GM19467 (cell line): Measurements from ENCODE around the gene FANCL.
"Not testable (repeated sequence)": the region's sequence is repeated elsewhere in the genome, so short reads cannot be mapped to it uniquely, and the experiment has no call there.

ENCODE experiments used
- ATAC-seq: cut with Tn5 transposase; IDR thresholded peaks from one replicate; pipeline ENCODE4 v1.9.1; 2021; ENCODE audit warnings: mild to moderate bottlenecking, moderate library complexity; ENCODE audit not compliant: unreplicated experiment

Gene FANCL

DNA sequence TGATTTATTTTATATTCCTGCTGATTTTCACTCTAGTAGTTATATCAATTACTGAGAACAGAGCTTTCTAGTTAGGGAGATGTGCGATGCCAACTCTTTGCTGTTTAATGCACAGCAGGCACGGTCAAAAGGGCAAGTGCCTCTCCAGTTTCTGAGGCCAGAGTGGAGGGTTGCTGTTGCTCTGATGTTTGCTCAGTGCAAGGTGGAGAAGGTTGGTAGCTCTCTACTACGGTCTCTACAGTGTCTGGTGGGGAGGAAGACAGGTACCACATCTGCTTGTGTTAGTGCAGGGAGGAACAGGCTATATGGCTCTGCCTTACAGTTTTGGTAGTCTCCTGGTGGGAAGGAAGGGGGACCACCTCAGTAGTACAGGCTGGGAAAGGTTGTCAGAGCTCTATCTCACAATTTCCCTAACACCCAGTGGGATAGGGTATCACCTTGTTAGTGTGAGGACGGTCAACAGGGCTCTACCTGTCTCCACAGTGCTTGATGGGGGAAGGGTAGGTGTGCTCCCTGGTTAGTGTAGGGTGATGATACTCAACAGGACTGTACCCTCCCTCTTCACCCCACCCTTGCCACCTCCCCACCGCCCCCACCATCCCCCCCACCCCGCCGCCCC lies 85.9 kb downstream of the FANCL start:
- no peak for ATAC-seq

DNA sequence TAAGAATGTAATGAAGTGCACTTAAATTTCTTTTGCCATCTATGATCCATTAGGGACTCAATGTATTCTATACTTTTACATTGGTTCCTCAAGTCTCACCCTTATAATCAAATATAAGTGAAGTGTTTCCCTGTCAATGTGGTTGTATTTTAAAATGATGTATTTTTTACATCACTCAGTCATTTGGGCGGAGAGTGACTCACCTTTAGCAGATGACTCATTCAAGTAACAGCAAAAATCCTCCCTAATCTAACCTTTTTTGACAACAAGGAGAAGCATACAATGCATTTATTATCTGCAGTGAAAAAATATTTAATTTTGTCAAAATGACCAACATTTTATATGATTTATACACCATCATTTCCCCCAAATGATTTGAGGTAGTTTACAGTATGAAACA lies 94.4 kb downstream of the FANCL start:
- no peak for ATAC-seq

DNA sequence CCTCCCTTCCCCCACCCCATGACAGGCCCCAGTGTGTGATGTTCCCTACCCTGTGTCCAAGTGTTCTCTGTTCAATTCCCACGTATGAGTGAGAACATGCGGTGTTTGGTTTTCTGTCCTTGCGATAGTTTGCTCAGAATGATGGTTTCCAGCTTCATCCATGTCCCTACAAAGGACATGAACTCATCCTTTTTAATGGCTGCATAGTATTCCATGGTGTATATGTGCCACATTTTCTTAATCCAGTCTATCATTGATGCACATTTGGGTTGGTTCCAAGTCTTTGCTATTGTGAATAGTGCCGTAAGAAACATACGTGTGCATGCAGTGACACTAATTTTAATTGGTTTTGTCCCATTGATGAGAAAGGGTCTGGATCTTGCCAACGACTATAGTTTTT lies 95.4 kb downstream of the FANCL start:
- not testable (repeated sequence) for ATAC-seq

DNA sequence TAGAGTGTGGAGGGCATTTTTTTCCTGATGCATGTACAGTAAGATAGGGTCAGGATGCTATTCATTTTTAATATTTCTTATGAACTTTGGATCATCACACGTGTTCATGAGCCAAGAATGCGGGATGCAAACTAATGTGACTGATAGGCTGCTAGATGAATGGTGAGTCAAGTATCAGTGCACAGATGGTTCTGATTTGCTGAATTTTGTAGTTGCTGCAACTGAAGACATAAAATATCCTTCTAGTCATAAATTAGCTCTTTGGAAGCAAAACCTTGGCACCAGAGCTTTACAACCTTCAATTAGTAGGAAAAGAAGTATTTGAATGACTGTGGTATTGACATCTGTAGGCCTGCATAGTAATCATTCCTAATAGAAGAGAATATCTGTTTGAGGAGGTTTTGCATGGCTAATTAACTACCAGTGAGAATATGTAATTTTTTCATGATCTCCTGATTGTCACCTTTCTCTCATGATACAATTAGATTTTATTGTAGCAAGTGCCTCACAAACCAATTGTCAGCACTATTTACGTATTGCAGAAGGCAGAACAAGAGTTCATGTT lies 100.5 kb downstream of the FANCL start:
- ATAC-seq, result no peak

DNA sequence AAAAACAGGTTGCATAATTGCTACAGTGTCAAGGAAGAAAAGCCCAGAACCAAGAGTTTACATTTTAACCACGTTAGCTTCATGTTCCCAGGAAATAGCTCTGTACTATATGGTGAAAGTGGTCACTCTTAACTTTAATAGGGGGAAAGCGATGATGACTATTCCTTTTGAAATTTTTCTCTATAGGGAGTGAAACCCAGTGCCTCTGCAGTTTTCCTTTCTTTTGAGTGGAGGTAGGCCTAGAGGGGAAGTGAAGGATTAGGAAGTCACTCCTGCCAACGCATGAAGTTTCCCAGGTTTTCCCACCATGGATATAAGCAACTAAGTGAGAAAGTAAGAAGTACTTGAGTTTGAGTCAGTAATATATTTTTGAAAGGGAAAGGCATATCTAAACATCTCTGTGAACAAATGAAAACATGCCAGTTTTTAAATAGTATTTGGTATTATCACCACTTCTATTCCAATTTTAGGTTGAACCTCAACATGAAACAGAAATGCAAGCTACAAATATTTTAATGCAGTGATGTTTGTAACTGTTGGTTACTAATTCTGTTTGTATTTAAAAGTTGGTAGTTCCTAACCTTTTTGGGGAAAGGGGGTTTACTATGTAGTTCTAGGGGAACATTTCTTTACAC lies 102.6 kb downstream of the FANCL start:
- ATAC-seq, result no peak

DNA sequence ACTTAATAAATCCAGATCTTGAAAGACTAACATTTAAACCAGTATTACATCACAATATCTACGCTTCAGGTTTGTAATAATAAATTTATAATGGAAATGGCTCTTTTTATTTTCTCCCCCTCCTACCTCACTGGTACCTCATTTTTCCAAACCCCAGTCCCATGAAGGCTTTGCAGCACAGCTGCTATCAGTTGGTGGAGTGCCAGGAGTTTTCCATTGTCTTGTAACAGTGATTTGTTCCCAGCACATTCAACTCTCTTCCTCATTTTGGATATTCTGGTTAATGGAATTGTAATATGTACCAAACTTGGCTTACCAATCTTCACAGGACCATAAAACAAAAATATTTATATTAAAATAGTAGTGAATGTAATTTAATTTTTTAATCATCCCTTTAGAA lies 103.3 kb downstream of the FANCL start:
- ATAC-seq, result no peak

DNA sequence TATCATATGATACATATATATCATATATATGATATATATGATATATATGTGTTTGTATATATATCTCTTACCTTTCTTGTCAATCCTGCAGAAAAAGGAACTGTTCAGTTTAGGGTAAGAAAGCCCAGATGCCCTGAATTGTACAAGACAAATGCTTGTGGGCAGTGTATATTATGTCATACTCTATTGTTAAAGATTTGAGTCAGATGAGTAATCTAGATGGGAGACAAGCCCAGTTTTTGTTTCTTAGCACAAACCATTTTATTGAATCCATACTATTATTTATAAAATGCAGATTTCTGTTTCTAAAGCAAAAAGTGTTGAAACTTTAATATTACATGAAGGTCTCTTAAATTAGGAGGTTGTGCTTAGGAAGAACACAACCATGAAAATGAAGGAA lies 103.9 kb downstream of the FANCL start:
- no peak for ATAC-seq

DNA sequence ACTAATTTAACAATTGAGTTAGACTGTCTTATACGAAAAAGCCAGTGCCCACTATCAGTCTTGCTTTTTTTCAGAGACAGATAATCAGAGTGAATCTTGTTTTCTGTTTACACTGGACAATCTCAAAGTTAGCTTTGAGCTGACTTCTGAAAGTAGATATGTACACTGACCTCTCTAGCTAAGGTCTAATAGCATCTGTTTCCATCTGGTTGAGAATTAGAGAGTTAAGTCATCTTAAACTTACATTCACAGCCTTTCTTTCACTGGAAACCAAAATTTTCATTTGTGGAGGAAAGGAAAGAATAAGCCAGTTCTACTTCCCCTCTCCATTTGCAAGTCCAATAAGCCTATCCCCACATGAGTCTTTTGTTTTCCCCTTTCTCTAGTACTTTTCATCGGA lies 105.3 kb downstream of the FANCL start:
- ATAC-seq, result no peak

DNA sequence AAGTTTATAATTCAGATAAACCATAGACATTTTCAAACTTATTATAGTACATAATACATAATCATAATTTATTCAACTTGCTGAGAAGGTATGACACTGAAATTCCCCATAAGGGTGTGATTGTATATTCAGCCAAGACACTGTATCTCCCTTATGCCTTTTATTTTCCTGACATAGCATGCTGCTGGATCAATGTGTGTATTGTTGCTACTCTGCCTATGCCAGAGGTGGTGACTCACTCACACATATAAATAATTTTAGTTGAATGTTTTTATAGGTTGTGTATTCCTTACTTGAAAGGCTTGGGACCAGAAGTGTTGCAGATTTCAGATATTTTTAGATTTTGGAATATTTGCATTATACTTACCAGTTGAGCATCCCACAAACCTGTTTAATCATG lies 107.7 kb downstream of the FANCL start:
- no peak for ATAC-seq

DNA sequence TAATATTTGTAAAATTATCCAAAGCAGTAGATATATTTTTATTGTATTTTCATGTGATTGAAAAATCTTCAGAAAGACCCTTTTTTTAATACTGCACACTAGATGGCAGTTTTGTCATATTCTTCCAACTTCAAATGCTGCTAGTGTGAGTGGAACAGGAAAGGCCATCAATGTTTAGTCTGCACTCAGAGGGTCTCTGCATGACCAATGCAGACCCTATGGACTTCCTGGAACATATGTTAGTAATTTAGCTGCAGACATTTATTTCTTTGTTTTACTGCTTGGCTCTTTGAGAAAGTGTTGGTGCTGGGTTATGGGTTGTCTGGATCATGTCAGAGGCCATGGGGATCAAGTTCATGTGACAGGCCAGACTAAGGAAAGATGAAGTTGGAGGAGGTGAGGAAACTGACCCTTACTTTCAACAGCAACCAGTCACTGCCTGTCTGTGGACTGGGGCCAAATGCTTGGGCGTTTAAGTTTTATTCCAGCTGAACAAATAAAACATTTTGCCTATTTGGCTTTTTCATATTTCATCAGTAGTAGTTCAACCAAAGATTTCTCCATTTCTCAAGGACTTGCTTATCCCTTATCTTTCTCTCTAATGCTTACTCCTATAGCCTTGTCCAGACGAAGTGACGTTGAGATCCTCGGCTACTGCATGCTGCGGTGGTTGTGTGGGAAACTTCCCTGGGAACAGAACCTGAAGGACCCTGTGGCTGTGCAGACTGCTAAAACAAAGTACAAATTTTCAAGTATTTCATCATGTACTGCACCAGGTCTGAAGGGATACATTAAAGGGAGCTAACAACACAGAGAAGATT lies 109.7 kb downstream of the FANCL start:
- no peak for ATAC-seq

DNA sequence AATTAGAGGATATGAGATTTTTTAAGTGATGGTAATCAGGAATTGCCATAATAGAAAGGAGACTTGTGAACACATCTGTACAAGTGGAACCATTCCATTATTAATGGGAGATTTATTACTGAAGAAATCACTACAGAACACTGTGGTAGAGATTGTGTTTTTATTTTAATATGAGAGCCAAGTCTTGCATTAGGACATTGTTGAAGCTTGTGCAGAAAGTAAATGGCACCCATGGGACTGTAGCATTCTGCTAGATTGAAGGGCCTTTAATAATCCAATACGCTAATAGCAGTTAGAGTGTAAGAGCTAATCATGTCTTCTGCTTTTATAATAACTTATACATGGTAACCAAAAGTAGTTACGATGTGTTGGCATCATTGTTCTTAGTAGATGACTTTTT lies 110.9 kb downstream of the FANCL start:
- ATAC-seq, result no peak

DNA sequence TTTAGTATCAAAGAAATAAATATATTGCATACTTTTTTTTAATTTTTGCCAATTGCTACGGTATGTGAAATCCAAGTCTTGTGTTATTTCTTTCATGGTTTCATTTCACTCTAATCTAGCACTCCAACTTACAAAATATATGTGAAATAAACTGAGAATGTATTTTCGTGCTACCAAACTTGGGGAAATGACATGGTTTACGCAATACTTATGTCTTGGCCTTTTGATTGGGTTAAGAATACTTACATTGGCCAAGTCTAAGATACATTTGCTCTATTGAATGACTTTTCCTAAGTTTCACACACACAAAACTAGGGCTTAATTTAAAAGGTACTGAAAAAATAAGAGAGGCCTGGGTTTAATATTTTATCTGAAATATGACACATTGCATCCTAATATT lies 114.0 kb downstream of the FANCL start:
- no peak for ATAC-seq

DNA sequence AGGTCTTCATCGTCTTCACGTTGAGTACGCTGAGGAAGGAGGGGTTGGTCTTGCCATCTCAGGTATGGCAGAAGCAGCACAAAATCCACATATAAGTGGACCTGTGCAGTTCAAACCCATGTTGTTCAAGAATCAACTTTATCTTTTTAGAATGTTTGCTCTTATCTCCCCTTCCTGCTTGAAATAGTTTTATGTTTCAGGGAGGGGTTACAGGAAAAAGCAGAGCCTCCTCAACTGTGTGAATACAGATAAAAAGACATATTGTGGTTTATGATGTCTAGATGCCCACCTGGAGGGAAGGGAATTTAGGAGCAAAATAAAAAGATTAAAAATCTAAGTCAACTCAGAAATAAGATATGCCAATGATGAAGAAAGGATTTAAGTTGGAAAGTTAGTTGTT lies 118.6 kb downstream of the FANCL start:
- no peak for ATAC-seq

DNA sequence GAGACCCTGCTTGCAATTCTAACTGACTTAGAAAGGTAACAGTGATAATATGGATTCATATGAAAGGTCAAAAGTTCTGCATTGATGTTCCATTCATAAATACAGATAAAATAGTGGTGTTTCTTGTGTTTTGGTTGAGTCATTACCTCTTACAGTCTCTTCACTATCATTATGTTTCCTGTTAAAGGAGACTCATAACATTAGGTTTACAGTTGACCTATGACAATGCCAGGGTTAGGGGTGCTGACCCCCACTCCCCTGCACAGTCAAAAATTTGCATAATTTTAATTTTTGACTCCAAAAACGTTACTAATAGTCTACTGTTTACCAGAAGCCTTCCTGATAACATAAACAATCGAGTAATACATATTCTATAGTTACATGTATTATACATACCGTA lies 119.1 kb downstream of the FANCL start:
- no peak for ATAC-seq

DNA sequence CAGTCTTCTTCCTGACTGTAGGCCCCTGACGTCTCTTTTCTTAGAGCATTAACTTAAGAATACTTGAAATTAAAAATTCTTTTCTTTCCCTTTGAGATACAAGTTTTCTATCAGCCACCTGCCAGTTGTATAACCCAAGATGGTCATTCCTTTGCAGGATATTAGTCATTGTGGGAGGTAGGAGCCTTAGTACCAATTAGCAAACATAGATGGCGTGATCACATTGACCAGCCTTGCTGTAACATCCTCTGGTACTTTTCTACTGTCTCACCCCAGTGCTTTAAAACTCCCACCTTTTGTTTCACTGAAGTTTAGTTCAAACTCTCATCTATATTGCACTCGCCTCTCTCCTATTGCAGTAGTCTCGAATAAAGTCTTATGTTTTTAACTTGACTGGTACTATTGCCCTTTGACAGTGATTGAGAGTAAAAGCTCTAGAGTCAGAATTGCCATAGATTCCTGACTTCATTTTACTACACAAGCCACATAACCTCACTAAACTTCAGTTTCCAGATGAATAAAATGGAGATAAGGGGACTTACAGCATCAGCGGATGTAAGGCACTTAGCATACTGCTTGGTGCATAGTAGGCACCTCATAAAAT lies 120.4 kb downstream of the FANCL start:
- no peak for ATAC-seq

DNA sequence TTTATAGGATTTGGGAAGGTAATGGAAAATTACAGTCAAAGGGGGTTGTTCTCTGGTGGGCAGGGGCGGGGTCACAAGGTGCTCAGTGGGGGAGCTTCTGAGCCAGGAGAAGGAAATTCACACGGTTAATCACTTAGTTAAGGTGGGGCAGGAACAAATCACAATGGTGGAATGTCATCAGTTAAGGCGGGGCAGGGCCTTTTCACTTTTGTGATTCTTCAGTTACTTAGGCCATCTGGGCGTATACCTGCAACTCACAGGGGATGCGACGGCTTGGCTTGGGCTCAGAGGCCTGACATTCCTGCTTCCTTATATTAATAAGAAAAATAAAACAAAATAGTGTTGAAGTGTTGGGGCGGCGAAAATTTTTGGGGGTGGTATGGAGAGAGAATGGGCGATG lies 127.6 kb downstream of the FANCL start:
- not testable (repeated sequence) for ATAC-seq

DNA sequence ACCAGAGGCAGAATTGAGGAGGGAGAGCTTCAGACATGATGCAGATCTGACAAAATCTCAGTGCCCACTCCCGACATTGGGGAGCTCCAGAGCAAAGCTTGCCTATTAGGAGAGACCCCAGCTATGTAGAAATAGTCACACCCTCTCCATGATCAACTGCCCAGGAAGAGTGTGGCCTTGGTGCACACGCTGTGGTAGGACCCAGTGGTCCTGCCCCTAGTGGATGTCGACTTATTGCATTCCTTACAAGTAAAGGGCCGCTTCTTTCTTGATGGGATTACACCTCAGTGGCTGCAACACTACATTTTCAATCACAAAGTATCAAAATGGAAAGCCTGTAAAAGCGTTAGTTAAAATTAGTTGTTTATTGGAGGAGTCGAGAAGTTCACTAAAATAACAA lies 130.4 kb downstream of the FANCL start:
- ATAC-seq, result no peak

DNA sequence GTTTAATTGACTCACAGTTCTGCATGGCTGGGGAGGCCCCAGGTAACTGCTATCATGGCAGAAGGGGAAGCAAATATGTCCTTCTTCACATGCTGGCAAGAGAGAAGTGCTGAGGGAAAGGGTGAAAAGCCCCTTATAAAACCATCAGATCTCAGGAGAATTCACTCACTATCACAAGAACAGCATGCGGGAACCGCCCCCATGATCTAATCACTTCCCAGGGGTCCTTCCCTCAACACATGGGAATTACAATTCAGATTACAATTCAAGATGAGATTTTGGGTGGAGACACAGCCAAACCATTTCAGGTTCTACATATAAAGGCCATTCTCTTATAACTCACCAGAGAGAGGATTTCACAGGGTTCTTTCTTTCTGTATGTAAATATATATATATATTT lies 131.6 kb downstream of the FANCL start:
- ATAC-seq, result no peak
